OCI-LY7 (cell line): ENCODE measurements around the gene ADAMTS9. TPM values are rescaled to one million over a fixed set of nuclear protein-coding genes. Genes with fewer than 3 reads are reported as not detected.

Source experiments
- BruUV-seq: library from RNA; stranded (reverse); fragments of 400-500 nt; replicated peaks from 2 replicates; lab custom pipeline; 2021; lab: Mats Ljungman, UMichigan
- CTCF ChIA-PET: fragments of 300-600 bp; sonication (Branson Sonifier 250); formaldehyde crosslinking; loops from one replicate; lab custom pipeline; 2022; ENCODE audit warnings: antibody characterized with exemption; ENCODE audit not compliant: unreplicated experiment; lab: Charles Lee
- POLR2A ChIA-PET: fragments of 300-600 bp; sonication (Branson Sonifier 250); formaldehyde crosslinking; loops from one replicate; lab custom pipeline; 2022; ENCODE audit warnings: antibody characterized with exemption; lab: Charles Lee
- DNase-seq: peaks from one replicate; pipeline ENCODE4 v3.0.0-alpha.2; 2015; ENCODE audit warnings: low spot score
- H2AFZ ChIP-seq: fragments of 200-600 bp; sonication (generic), shearing (Covaris generic); 2 replicates; pipeline ENCODE4 v1.6.1; 2014; ENCODE audit warnings: mild to moderate bottlenecking, antibody characterized with exemption, low read length, moderate library complexity
- H3K27ac ChIP-seq: fragments of 200-600 bp; sonication (generic); 2 replicates; pipeline ENCODE4 v1.5.1; 2014; ENCODE audit warnings: mixed run types, low read depth, mild to moderate bottlenecking, moderate library complexity, low read length, inconsistent platforms; ENCODE audit not compliant: poor library complexity, severe bottlenecking
- H3K36me3 ChIP-seq: fragments of 200-600 bp; sonication (generic); 2 replicates; pipeline ENCODE4 v1.6.1; 2014; ENCODE audit warnings: mild to moderate bottlenecking, antibody characterized with exemption, low read length, moderate library complexity, mixed read lengths; ENCODE audit not compliant: insufficient read depth
- H3K4me1 ChIP-seq: fragments of 200-600 bp; sonication (generic); 2 replicates; pipeline ENCODE4 v1.5.1; 2014; ENCODE audit warnings: mild to moderate bottlenecking, low read length; ENCODE audit not compliant: insufficient read depth, poor library complexity, severe bottlenecking
- H3K4me2 ChIP-seq: fragments of 200-600 bp; sonication (generic); 2 replicates; pipeline ENCODE4 v1.6.1; 2014; ENCODE audit warnings: mild to moderate bottlenecking, low read length
- H3K4me3 ChIP-seq: fragments of 200-600 bp; sonication (generic); 2 replicates; pipeline ENCODE4 v1.5.1; 2014; ENCODE audit warnings: mild to moderate bottlenecking, low read depth, low read length; ENCODE audit not compliant: poor library complexity, severe bottlenecking
- H3K79me2 ChIP-seq: fragments of 200-600 bp; sonication (generic); 2 replicates; pipeline ENCODE4 v1.6.1; 2016; ENCODE audit warnings: low read depth, mild to moderate bottlenecking, low read length, moderate library complexity, mixed read lengths; ENCODE audit not compliant: insufficient read depth
- H3K9me2 ChIP-seq: fragments of 200-600 bp; sonication (generic); 2 replicates; pipeline ENCODE4 v1.6.1; 2016; ENCODE audit warnings: mild to moderate bottlenecking, low read length, mixed read lengths; ENCODE audit not compliant: insufficient read depth
- H3K9me3 ChIP-seq: fragments of 200-600 bp; sonication (generic); 2 replicates; pipeline ENCODE4 v1.6.1; 2014; ENCODE audit warnings: mild to moderate bottlenecking, mixed run types, low read length, mixed read lengths
- H4K20me1 ChIP-seq: fragments of 200-600 bp; sonication (generic); 2 replicates; pipeline ENCODE4 v1.6.1; 2014; ENCODE audit warnings: mild to moderate bottlenecking, antibody characterized with exemption, low read length, moderate library complexity, mixed read lengths; ENCODE audit not compliant: insufficient read depth
- EZH2phosphoT487 ChIP-seq: fragments of 200-600 bp; sonication (generic); IDR thresholded peaks from 2 replicates; pipeline ENCODE4 v1.6.1; 2018; ENCODE audit warnings: low read depth, borderline replicate concordance, mild to moderate bottlenecking, mixed run types, antibody characterized with exemption, low read length, moderate library complexity, mixed read lengths
- intact Hi-C: fragments of 100-400 bp; cut with micrococcal nuclease; formaldehyde crosslinking; loops from one replicate; pipeline ENCODE4 v1.10.0; 2022; ENCODE audit not compliant: unreplicated experiment
- total RNA-seq, 2 experiments: library from RNA; depleted of rRNA in 1 of 2; stranded (reverse); fragments of >200 nt in 1 of 2; shearing (Covaris generic) in 1 of 2; gene quantifications; 2 replicates each; pipeline ENCODE4 v1.2.3, GENCODE V29; 2014 to 2022
- TF ChIP-seq, protein P1 (sequence below): fragments of 200-600 bp; sonication (generic); conservative IDR thresholded peaks from 2 replicates; pipeline ENCODE4 v1.5.1; 2014; ENCODE audit warnings: mild to moderate bottlenecking, antibody characterized with exemption, low read length, moderate library complexity, mixed read lengths

ADAMTS9 gene
- total RNA-seq, 2 experiments from 2014 or later = not detected

DNA sequence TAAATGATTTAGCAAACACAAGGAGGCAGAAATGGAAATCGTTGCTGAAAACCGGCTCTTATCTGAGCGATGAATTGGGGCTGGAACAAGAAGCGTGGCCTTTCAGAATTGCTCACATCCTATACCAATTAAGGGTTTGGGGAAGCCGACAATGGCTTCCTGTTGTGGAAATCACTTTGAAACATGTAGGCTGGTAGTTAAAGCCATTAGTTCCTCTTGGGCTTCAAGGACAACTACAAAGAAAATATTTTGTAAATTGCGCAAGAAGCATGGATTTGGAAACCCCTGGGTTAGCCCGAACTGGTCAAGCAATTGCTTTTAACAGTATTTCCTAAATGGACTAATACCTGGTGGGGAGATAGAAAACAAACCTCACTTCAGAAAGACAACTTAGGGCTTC is 182.4 kb downstream of the ADAMTS9 start:
- H3K9me3 ChIP-seq = no peaks in the 10 kb centered on the region
- no peak for DNase-seq
- H3K27ac ChIP-seq = no peak overlapping the region
- no peak overlapping the region for H2AFZ ChIP-seq
- POLR2A ChIA-PET = no interaction called here
- H3K36me3 ChIP-seq = no peaks in the 10 kb centered on the region
- TF ChIP-seq, protein P1, sequence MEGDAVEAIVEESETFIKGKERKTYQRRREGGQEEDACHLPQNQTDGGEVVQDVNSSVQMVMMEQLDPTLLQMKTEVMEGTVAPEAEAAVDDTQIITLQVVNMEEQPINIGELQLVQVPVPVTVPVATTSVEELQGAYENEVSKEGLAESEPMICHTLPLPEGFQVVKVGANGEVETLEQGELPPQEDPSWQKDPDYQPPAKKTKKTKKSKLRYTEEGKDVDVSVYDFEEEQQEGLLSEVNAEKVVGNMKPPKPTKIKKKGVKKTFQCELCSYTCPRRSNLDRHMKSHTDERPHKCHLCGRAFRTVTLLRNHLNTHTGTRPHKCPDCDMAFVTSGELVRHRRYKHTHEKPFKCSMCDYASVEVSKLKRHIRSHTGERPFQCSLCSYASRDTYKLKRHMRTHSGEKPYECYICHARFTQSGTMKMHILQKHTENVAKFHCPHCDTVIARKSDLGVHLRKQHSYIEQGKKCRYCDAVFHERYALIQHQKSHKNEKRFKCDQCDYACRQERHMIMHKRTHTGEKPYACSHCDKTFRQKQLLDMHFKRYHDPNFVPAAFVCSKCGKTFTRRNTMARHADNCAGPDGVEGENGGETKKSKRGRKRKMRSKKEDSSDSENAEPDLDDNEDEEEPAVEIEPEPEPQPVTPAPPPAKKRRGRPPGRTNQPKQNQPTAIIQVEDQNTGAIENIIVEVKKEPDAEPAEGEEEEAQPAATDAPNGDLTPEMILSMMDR = no peak
- TF ChIP-seq EZH2phosphoT487 = no peak
- no peak overlapping the region for H3K4me2 ChIP-seq
- H3K79me2 ChIP-seq = no peaks in the 10 kb centered on the region
- no peaks in the 10 kb centered on the region for H3K4me1 ChIP-seq
- no peaks in the 10 kb centered on the region for H3K9me2 ChIP-seq
- CTCF ChIA-PET = no interaction called here
- no TSS peak for BruUV-seq
- H3K4me3 ChIP-seq = no peak overlapping the region
- H4K20me1 ChIP-seq = no peaks in the 10 kb centered on the region
- intact Hi-C loops = no loop called here

DNA sequence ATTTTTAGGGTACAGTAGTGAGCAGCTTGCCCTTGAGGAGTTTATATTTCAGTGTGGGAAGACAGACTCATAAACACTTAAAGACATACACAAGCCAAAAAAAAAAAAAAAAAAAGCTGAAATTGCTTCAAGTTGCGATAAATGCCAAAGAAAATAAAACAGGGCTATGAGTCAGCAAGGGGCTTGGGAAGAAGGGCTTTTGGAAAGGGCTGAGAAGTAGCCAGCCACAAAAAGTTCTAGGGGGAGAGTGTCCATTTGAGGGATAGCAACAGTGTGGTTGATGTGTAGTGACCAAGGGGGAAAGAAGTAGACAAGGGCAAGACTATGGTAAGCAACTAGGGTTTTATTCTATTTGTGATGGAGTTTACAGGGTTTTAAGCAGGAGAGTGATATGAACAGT is 185.5 kb downstream of the ADAMTS9 start:
- intact Hi-C loops = no loop called here
- Histone ChIP-seq H3K27ac (no peak overlapping the region), H3K4me2 (no peak overlapping the region), H3K9me3 (no peaks in the 10 kb centered on the region), H3K36me3 (no peaks in the 10 kb centered on the region), H3K79me2 (no peaks in the 10 kb centered on the region), H4K20me1 (no peaks in the 10 kb centered on the region), H2AFZ (no peak overlapping the region), H3K4me1 (no peaks in the 10 kb centered on the region), H3K4me3 (no peak overlapping the region), H3K9me2 (no peaks in the 10 kb centered on the region)
- TF ChIP-seq EZH2phosphoT487 = no peak
- TF ChIP-seq, protein P1 = no peak
- ChIA-PET CTCF (no interaction called here), POLR2A (interaction anchor here (0.6 to 0.7 kb wide), 2 partner anchors 11 to 1542 kb away, joined by 4 to 5 read pairs; no protein-coding TSS in a partner anchor)
- BruUV-seq = no TSS peak
- DNase-seq = no peak

- TF ChIP-seq, protein P1 = no peak
- TF ChIP-seq EZH2phosphoT487 = no peak
- intact Hi-C loops = no loop called here
- H3K27ac ChIP-seq = no peak overlapping the region
- no peaks in the 10 kb centered on the region for H4K20me1 ChIP-seq
- ChIA-PET POLR2A (interaction anchor here (0.6 to 1.1 kb wide), 4 partner anchors 11 to 1541 kb away, joined by 3 to 5 read pairs (median 4); partner anchors contain the start of gene PRICKLE2), CTCF (no interaction called here)
- H3K36me3 ChIP-seq = no peaks in the 10 kb centered on the region
- no peak overlapping the region for H3K4me3 ChIP-seq
- no peak overlapping the region for H3K4me2 ChIP-seq
- H3K4me1 ChIP-seq = no peaks in the 10 kb centered on the region
- H3K9me3 ChIP-seq = no peaks in the 10 kb centered on the region
- DNase-seq = no peak
- H2AFZ ChIP-seq = no peak overlapping the region
- H3K9me2 ChIP-seq = no peaks in the 10 kb centered on the region
- no TSS peak for BruUV-seq
- no peaks in the 10 kb centered on the region for H3K79me2 ChIP-seq
Measured at GRCh38 chr3:64501298-64501906, 186.4 kb downstream of the ADAMTS9 start.
